Activated CD4-positive, alpha-beta T cell treated with anti-CD3 and anti-CD28 coated beads for 1 hour (primary cell): ENCODE measurements around the gene CPVL.

ENCODE experiments used
- DNase-seq: peaks from one replicate; pipeline ENCODE4 v3.0.0-alpha.2; 2020

The CPVL gene

DNA sequence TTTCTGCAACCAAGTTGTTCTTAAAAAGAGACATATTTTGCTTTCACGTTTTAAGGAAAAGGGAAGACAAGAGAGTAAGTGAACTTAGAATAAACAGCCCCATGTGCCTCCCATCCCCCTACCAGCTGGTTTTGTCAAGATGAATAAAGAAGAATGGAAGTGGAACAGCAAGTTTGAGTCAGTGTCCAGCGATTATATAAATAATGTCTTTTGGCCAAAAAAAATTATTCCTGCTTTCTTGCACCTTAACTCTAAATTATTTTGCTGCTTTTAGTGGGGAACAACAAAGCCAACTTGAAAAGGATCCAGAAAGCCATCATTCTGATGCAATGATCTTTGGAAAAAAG, 105.8 kb downstream of the CPVL start:
- no peak for DNase-seq

DNA sequence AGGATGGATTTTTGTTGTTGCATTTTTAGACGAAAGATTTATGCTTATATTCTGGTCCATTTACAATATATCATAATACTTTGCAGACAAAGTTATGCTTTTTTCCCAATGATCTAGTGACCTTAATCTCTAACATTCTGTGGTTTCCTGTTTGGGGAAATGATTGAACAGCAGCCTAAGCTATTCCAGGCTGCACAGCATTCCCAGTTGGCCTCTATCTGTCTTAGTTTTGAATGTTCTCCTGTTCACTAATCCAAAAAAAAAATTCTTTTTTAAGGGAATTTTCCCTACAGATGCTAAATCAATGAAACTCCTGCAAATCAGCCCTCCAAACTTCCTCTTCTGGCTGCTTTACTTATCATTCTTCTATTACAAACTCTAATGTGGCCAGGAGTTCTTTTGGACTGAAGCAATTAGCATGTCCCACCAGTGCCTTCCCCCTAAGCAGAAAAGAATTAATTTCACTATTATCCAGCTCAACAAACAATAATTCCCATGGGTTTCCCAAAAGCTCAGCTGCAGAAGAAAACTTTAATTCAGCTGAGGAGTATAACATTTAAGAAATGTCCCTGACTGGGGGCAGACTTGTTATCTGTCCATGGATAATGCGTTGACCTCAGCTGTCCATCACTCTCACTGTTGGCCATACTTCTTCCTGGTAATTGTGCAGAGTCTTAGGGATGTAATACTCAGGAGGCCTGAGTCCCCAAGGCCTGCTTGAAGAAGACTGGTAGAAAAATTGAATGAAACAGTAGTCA, 106.3 kb downstream of the CPVL start:
- no peak for DNase-seq

DNA sequence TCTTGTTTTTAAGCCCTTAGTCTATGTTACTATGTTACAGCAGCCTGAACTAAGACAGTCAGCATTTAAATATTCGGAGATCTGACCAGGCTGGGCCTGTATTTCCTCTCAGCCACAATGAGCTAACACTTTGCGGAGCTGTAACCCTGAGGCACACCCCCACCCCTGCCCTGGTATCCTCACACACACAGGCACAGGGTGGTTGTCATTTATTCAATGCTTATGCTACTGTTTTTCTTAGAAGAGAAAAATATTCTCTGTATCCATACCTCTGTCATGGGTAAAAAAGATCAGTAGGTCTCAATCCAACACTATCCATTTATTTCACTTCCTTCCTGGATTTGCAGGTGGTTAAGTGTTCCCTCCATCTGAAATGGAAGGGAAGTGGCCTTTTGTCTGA, 107.9 kb downstream of the CPVL start:
- DNase-seq: no peak

DNA sequence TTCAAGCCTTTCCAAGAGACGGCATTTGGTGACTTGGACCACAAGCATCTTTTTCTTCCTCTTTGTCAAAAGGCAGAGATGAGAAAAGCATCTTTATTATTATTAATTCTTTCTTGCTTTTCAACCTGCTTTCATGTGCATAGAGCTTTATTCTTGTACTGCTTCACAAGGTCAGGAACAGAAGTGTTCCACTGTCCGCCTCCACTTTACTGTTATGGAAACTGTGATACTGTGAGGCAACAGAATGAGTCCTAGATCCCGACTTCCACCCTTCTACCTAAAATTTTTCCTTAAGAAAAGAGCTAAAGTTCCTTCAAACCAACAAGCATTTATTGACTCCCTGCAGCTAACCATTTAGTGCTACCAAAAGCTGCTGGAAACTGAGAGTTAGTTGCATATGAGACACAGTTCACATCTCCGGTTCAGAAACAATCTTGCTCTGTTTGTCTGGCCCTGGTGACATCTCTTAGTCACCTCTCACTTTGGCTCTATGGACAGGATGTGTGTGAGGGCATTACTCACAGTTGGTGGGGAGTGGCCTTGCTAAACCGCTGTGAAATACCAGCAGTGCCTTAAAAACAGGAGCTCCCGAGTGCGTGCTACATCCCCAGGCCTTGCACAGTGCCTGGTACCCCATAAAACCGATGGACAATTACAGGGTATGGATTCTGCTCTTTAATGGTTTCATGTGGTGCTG, 111.1 kb downstream of the CPVL start:
- no peak for DNase-seq

DNA sequence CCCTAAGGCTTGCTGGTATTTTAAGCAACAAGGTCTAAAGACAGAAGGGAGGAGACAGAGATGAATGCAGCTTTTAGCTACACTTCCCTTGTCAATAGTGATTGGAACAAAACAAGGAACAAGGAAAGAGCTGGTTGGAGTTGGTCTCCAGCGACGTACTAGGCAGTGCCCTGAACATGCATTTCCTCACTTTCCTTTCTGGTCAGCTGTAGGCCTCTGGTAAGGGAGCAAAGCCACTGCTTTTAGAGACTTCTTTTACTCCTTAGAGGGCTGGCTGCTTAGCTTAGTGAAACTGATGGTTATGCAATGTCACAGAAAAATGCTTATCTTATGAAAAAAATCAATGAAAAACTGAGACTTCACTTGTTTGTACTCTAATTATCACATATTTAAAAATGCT, 112.8 kb downstream of the CPVL start:
- no peak for DNase-seq

DNA sequence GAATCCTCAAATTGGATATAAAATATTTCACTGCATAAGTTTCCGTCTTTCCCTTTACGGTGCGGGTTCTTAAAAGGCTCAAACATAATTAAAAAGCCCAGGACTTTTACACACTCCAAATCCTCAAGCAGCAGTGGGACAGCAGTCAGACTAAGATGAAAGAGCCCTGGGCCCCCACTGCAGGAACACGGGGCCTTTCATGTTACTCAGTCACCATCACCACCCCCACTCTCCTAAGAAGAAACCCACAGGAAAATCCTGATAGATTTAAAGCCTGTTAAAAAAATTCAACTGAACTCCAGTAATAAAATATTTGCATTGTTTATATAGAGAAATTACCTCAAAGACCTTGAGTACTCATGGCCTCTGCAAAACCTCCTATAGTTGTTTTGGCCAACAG, 114.2 kb downstream of the CPVL start:
- no peak for DNase-seq

DNA sequence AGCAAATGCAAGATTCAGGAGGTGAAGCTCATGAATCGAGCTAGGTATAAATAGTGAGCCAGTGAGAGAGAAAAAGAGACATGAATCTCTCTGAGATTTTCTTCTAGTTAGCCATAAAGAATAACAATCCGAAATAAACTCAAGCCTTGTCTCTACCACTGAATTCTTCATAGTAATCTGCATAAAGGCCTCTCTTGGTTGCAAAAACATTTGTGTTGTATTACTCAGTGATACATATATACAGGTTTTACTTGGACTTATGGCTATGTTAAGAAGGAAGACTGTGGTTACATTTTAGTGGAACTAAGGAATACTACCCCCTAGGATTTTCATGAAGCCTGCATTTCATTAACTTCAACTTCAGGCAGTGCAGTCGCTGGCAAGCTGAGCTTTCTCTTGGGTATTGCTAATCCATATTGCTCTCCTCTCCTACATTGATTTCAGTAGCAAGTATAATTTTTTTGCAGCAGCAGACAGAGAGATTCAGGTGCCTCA, 115.5 kb downstream of the CPVL start:
- DNase-seq: no peak

DNA sequence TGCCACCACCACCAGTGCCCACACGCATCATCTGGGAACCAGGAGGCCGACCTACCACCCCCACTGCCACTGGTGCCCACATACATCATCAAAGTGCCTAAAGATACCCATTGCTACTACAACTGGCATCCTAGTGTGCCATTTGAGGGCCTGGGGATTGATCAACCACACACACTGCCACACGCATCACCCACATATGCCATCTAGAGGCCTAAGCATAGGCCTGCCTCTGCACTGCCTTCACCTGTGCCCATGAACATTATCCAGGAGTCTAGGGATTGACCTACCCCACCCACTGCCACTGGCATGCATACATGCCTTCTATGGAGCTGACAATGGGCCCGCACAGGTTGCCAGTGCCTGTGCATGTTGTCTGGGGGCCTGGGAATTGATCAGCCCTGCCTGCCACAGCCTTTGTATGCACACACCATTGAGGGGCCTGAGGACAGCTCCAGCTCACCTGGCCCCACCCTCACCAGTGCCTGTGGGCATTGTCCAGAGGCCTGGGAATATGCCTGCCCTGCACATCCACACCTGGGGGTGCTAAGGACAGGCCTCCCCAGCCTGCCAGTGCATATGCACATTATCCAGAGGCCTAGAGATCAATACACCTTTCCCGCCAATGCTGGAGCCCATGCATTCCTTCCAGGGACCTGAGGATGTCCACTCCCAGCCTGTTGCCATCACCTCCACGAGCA, 123.9 kb downstream of the CPVL start:
- no peak for DNase-seq

DNA sequence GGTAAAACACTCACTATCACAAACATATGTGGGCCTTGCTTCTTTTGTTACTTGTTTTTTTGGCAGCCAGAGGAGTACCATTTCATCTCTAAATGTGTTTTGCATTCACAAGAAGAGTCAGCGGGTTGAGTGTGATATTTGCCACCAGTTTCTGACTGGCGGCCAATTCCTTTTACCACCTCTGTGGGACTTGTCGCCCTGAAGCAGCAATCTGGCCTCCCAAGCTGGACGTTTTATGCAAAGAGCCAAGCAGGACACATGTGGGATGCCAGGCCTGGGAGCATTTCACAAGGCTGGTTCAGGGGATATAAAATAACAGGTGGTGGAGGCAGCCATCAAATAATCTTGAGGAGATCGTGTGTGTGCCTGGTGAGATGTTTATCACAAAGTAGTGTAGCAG, 126.4 kb downstream of the CPVL start:
- DNase-seq: no peak

DNA sequence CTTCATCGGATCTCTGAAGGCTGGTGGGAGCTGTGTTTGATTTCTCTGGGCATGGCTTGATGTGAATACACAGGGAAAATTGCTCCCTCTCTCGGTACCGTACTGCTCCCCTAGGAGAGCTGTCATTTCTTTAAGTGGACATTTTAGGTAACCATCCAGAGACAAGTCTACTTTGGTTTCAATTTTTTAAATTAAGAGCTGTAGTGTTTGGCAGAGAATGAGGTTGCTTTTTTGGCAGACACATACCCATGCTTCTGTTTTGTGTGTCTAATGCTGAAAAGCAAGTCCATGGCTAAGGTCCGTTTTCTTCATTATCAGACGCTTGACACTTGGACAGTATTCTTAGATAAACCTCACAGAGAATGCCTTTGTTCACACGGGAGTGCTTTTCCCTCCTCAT, 127.0 kb downstream of the CPVL start:
- no peak for DNase-seq

DNA sequence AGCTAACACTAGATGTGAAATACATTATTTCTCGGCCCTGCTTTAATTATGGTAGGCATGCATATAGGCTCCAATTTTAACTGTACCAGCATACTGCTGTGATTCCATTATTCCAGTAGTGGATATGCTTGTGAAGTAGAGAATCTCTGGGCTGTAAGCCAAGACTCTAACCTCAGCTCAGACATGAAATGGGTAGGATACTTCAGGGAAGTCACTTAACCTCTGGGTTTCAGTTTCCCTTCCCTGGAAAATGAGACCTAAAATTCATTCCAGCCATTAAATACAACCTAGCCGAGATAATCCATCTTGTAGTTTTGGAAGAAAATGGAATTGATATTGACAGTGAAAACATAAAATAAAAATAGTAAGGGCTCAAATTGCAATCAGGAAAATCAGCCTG, 128.6 kb downstream of the CPVL start:
- DNase-seq: no peak

DNA sequence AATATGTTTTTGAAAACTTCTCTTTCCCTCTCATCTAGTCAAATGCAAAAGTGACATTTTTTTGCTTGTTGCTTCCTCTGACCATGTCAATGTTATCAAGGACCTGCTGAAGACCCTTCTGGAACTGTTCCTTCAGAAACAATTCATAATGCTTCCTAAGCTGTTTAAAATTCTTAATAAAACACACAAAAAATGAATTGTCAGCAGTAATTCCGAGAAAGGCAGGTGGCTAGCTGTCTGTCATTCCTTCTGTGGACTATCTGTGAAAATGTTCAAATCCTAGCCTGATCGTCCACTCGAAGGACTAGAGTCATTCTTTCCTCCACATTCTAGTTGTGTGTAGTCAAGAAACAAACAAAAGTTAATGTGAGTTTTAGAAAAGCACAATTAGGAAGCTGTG, 131.6 kb downstream of the CPVL start:
- DNase-seq: no peak

DNA sequence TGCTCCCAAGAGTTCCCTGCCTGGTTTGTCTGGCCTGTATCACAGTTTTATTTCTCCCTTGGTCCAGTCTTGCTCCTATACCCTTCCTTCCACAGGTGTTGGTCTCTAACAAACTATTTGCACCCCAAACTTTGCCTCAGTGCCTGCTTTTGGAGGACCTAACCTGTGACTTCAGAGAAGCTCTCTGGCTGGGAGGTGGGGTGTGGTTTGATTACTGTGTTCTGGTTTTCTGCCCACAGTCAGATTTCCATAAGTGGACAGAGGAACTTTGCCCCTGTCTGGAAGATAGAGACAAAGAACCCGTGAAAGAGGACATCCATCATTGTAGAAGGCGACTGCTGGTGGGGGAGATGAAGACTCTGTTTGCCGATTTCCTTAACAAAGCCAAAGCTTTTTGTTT, 132.4 kb downstream of the CPVL start:
- DNase-seq: no peak

DNA sequence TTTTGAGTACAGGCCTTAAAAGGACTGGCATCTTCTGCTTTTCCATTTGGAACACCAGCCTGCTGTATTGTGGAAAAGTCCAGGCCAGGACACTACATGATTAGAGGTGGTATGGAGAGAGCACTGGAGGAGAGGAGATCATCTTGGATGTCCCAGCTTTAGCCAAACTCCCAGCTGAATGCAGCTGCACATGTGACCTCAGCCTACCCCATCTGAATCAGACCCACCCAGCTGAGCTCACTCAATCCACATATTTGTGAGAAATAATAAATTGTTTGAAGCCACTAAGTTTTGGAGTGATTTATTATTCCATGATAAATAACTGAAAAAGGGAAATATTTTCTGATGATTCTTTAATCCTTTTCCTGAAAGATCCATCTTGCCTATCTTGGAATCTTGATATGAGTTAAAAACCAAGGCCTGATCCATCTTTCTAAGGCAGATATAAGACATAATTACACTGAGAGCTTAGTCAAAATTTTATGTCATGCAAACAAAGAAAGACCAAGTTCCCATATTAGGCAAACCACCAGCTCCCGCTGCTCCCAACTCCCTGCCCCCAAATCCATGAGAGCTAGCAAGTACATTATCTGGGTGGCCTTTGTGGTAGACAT, 133.1 kb downstream of the CPVL start:
- DNase-seq: no peak

DNA sequence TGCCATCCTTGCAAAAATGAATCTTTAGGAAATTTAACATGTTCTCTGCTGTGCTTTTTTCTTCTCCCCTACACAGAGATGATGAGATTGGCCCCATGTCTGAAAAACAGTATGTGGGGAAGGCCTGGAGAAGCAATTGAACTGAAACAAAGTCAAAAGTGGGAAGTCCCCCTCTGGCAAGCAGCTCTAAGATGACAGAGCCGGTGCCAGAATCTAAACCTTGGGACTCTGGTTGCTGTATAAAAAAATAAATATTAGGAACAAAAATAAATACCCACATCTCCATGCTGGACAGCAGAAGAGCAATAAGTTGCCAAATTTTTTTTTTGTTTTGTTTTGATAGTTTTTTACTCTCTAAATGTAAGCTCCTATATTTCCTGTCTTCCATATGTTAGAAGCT, 136.4 kb downstream of the CPVL start:
- DNase-seq: no peak

DNA sequence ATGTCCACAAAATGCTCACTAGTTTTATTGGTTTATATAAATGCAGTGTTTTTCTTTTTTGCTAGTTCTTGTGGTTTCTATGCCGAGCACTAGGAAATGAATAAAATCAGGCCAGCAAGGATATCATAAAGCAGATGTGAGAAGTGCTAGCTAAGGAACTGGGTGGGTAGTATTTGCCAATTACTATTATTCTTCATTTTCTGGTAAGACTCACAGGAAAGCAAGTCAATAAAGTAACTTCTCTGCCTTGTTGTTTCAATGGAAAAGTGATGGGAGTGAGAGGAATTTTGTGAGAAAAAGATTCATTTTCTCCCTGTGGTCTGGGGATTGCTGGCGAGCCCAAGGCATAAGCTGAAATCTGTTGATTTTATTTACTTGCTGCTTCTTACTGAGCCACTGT, 137.7 kb downstream of the CPVL start:
- no peak for DNase-seq

DNA sequence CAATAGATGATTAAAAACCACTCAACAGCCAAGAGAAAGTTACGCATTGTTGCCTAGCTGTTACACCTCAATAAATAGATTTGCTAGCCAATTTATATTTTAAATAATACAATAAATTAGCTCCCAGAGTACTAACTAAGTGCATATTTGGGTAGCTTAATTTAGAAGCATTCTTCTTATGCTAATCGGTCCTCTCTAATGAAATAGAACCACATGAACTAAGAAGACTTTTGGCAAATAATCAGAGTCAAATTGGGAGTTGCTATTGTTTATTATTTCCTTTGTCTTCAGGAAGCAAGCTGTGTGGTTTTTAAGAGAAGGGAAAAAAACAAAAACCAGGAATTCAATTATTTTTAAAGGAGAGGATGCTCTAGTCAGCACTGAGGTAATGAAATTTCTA, 139.2 kb downstream of the CPVL start:
- no peak for DNase-seq

DNA sequence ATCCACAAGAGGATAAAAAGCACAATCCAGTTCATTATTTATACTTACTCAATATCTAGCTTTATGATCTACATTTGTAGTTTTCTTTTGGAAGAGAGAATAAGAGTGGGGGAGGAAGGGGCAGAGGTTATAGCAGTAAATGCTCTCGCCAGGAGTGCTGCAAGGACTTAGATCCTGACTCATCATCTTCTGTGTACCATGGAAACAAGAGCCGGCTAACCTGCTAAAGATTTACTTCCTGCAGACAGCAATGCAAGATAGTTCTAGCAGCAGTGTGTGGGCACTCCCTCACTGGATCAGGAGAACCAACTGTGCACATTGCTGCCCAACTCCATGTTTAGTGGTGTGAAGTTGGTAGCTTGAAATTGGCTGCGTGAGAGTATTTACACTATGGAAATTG, 140.5 kb downstream of the CPVL start:
- DNase-seq: no peak

DNA sequence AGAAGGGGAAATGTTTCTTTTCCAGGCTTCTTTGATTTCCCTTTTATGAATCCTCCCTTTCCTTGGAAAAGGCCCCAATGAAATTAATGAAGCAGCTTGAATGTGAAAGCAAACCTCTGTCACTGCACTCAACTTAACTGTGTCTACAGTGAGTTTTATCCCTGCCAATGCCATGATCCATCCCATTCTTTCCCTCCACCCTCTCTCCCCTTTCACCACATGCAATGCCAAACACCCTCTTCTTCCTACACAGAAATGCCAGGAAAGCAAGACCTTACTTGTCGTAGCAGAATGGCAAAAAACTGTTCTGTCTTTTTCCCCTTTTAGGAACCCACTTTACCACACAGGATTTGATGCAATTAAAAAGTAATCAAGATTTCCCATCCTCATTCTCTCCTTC, 140.9 kb downstream of the CPVL start:
- no peak for DNase-seq

DNA sequence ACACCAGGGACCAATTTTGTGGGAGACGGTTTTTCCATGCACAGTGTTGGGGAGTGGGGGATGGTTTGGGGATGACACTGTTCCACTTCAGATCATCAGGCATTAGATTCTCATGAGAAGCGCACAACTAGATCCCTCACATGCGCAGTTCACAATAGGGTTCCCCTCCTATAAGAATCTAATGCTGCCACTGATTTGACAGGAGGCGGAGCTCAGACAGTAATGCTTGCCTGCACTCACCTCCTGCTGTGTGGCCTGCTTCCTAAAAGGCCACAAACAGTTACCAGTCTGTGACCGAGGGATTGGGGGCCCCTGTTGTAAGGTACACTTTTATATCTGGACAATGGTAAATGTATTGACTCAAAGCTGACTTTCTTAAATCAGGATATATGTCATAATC, 142.6 kb downstream of the CPVL start:
- DNase-seq: no peak

DNA sequence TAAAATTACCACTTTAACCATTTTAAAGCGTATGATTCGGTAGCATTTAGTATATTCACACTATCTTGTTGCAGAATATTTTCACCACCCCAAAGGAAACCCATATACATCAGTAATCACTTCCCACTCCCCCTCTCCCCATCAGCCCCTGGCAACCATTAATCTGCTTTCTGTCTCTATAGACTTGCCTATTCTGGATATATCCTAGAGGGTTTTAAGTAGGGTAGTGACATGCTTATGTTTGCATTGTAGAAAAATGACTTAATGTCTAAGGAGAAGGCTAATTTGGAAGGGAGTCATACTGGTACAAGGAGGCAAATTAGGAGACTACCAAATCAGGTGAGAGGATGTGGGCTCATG, 145.6 kb downstream of the CPVL start:
- DNase-seq: no peak

DNA sequence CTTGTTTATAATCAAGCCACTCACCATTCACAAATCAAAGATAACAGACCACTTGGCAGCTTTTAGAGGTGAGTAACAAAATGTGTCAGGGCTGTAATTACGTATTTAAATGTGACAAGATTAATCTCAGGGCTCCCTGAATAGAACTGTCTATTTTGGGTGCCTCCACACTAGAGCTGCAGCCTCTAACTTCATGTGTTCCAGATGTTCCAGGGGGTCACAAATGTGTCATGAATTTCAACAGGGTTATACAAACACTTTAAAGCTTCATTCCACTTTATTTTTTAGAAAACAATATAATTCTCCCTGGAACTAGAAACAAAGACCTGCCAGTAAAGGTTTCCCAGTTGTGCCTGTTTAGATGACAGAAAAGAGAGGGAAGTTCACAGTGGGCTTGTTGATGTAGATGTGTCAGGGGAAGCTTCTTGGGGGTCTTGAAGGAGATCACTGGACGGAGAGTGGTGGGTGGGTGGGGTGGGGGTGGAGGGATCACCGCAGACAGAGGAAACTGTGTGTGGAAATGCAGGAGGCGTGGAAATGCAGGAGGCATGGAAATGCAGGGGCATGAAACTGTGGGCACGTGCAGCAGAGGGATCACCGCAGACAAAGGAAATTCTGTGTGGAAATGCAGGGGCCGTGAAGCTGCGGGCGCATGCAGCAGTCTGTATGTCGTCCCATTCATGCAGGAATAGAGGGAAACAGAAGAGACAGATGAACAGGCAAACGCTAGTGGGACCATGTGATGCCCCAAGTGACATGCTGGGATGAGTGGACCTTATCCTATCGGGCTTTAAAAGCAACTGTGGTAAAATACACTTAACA, 146.2 kb downstream of the CPVL start:
- no peak for DNase-seq

DNA sequence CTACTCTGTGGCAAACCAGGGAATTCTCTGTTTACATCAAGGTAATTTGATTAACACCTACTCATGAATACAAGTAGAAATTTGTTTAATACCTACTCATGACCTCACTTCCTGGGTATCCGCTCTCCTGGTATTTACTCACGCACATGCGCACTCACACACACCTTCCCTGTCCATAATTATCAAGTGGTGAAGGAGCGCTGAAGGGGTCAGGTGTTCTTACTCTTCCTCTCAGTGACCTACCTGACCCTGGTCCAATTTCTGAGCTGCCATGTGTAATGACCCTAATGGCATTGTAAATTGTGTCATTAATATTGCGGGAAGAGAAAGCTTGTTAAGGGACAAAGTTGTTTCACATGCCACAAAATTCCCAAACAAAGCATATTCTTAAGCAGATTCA, 146.9 kb downstream of the CPVL start:
- DNase-seq: no peak
